Dedifferentiated amniotic fluid mesenchymal stem cell (primary cell): ENCODE results near the gene FAM72B.
"Not testable (repeated sequence)": the region's sequence is repeated elsewhere in the genome, so short reads cannot be mapped to it uniquely, and the experiment has no call there.

ENCODE experiments used
- DNase-seq: peaks from one replicate; pipeline ENCODE4 v3.0.0-alpha.2; 2016; ENCODE audit errors: extremely low spot score

FAM72B gene

DNA sequence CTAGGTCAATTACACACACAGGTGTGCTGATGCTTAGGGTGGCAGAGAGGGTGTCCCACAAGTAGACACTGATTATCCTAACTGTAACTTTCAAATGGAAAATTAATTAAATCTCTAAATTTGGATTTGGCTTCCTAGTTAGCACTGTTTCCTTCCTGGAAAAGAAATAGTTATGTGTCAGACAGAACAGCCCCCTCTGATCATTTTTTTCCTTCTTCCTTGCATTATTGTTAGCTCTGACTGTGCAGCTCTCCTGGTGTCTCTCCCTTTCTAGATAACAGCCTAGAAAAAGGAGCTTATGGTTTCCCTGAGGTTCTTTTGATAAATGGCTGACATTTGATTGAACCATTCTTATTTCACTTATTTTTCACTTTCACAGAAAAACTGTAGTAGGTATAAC, 31.4 kb downstream of the FAM72B start:
- DNase-seq, result not testable (repeated sequence)

- not testable (repeated sequence) for DNase-seq
Observed at GRCh38 chr1:121151294-121151693, 32.8 kb downstream of the FAM72B start.

- DNase-seq, result not testable (repeated sequence)
Observed at GRCh38 chr1:121148489-121149190, 35.5 kb downstream of the FAM72B start.

DNA sequence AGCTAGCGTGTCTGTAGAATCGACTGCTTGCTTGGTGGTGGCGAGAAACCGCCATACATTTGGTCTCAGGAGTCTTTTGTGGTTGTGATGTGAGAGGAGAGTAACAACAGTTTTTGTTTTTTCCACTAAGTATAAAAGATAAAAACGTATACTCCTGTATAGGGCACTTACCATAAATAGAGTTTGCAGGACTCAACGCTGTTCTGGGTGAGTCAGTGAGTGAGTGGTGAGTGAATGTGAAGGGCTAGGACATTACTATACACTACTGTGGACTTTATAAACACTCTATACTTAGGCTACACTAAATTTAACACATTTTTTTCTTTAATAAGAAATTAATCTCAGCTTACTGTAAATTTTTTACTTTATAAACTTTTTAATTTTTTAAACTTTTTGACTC, 43.7 kb downstream of the FAM72B start:
- DNase-seq, result not testable (repeated sequence)

GRCh38 chr1:121131494-121131893, 52.6 kb downstream of the FAM72B start:
- not testable (repeated sequence) for DNase-seq

- not testable (repeated sequence) for DNase-seq
Observed at GRCh38 chr1:121118480-121118824, 65.7 kb downstream of the FAM72B start.
